Measurements from ENCODE around the gene SLC7A4. TPM values are rescaled to one million over a fixed set of nuclear protein-coding genes. Genes with fewer than 3 reads are reported as not detected.

SLC7A4 gene
- total RNA-seq, 2 experiments from 2014 or later = not detected

DNA sequence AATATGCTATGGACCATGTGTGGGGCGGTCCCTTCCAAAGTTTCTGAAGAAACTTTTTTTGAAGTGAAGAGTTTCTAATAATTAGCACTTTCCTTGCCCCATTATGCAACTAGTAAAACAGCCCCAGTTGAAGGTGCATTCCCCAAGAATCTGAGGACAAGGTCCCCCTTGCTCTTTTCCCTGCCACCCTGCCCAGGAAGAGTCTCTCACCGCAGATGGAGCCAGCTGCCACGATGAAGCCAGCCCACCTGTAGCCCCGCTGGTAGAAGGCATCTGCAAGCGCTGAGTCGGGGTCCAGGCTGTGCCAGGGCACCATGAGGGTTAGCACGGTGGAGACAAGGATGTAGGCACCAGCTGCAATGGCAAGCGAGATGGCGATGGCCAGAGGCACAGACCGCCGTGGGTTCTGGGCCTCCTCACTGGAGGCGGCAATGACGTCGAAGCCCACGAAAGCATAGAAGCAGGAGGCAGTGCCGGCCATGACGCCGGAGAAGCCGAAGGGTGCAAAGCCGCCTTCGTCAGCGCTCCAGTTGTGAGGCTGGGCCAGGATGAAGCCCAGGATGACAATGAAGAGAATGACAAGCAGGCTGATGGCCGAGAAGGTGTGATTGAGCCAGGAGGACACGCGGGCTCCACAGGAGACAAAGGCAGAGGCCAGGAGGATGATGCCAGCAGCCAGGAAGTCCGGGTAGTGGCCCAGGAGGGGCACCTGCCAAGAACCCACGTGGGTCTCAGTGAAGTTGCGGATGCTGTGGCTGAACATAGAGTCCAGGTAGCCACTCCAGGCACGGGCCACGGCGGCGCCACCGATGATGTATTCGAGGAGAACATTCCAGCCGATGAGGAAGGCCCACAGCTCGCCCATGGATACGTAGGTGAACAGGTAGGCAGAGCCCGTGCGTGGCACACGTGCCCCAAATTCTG is 1.5 kb downstream of the SLC7A4 start:
- H3K36me3 Mint-ChIP-seq (ENCODE audit: low read depth) = no peaks in the 10 kb centered on the region
- peaks cover 21% of the 10 kb centered on the region for H3K27me3 Mint-ChIP-seq
- ATAC-seq = no peak
- H3K4me3 Mint-ChIP-seq = no peak overlapping the region
- H3K9me3 Mint-ChIP-seq = no peaks in the 10 kb centered on the region
- no peak overlapping the region for H3K27ac Mint-ChIP-seq
- ChIA-PET CTCF (no interaction called here), POLR2A (no interaction called here)
- H3K4me1 Mint-ChIP-seq (ENCODE audit: low read depth) = peaks cover 4% of the 10 kb centered on the region
- intact Hi-C loops (cut with micrococcal nuclease) = no loop called here
- TF ChIP-seq CTCF (IDR thresholded peaks at IDR 0.05) = no peak
- DNase-seq = no peak

GRCh38 chr22:21030032-21030431 is 2.3 kb downstream of the SLC7A4 start:
- no peak for TF ChIP-seq CTCF (IDR thresholded peaks at IDR 0.05)
- Mint-ChIP-seq H3K9me3 (no peaks in the 10 kb centered on the region), H3K27ac (no peak overlapping the region), H3K27me3 (peaks cover 21% of the 10 kb centered on the region), H3K36me3 (ENCODE audit: low read depth) (no peaks in the 10 kb centered on the region), H3K4me3 (no peak overlapping the region), H3K4me1 (ENCODE audit: low read depth) (peaks cover 13% of the 10 kb centered on the region)
- CTCF ChIA-PET = interaction anchor here (1.4 kb wide), 1 partner anchor 9 kb away, joined by 3 read pairs; no protein-coding TSS in a partner anchor
- no peak for ATAC-seq
- intact Hi-C loops (cut with micrococcal nuclease) = no loop called here
- no peak for DNase-seq
- POLR2A ChIA-PET = no interaction called here

DNA sequence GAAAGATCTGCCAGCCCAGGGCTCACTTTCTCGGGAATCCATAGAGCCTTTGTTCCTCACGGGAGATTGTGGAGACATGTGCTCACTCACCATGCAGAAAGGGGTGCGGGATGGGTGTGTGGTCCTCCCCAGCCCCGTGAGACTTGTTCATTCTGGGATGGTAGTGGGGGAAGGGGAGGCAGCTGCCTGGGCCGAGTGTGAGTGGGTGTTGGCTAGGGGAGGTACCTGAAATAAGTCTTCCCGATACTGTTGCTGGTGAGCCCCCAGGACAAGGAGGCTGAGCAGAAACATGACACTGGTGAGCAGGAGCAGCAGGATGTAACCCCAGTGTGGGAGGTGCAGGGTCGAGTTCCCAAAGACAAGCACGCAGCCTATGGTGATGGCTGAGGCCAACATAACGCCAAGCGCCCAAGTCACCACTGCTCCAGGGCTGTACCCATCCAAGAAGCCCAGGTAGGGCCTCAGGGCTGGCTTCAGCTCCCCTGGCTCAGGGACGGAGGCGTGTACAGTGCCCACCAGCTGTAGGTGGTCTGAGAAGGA is 2.8 kb downstream of the SLC7A4 start:
- no peak for DNase-seq
- H3K36me3 Mint-ChIP-seq (ENCODE audit: low read depth) = no peaks in the 10 kb centered on the region
- H3K27me3 Mint-ChIP-seq = peaks cover 20% of the 10 kb centered on the region
- intact Hi-C loops (cut with micrococcal nuclease) = no loop called here
- H3K4me1 Mint-ChIP-seq (ENCODE audit: low read depth) = peaks cover 14% of the 10 kb centered on the region
- no peak for ATAC-seq
- CTCF ChIA-PET = interaction anchor here (1.4 kb wide), 1 partner anchor 9 kb away, joined by 3 read pairs; no protein-coding TSS in a partner anchor
- H3K27ac Mint-ChIP-seq = no peak overlapping the region
- H3K9me3 Mint-ChIP-seq = no peaks in the 10 kb centered on the region
- no peak overlapping the region for H3K4me3 Mint-ChIP-seq
- POLR2A ChIA-PET = no interaction called here
- TF ChIP-seq CTCF (IDR thresholded peaks at IDR 0.05) = no peak

- CTCF ChIA-PET = interaction anchor here (1.4 kb wide), 1 partner anchor 8 kb away, joined by 3 read pairs; no protein-coding TSS in a partner anchor
- intact Hi-C loops (cut with micrococcal nuclease) = no loop called here
- H3K4me1 Mint-ChIP-seq (ENCODE audit: low read depth) = peaks cover 12% of the 10 kb centered on the region
- no peak for TF ChIP-seq CTCF (IDR thresholded peaks at IDR 0.05)
- ATAC-seq (no peak), DNase-seq (no peak)
- POLR2A ChIA-PET = no interaction called here
- H3K9me3 Mint-ChIP-seq = no peaks in the 10 kb centered on the region
- no peaks in the 10 kb centered on the region for H3K36me3 Mint-ChIP-seq (ENCODE audit: low read depth)
- H3K4me3 Mint-ChIP-seq = no peak overlapping the region
- H3K27me3 Mint-ChIP-seq = peaks cover 16% of the 10 kb centered on the region
- no peak overlapping the region for H3K27ac Mint-ChIP-seq
Observed at GRCh38 chr22:21028277-21029251, 3.8 kb downstream of the SLC7A4 start.

Measured in activated CD8-positive, alpha-beta T cell treated with anti-CD3 and anti-CD28 coated beads for 36 hours (primary cell).